Right hindlimb (tissue), 1 donor: ENCODE results near the gene MDM4.
"Not testable (repeated sequence)": the region's sequence is repeated elsewhere in the genome, so short reads cannot be mapped to it uniquely, and the experiment has no call there.

Source experiments
- DNase-seq: peaks from one replicate; pipeline ENCODE4 v3.0.0-alpha.2; 2018

The MDM4 gene

GRCh38 chr1:204563780-204564179 lies 47.6 kb downstream of the MDM4 start:
- DNase-seq = no peak

GRCh38 chr1:204564835-204565234 lies 48.6 kb downstream of the MDM4 start:
- DNase-seq = no peak

DNA sequence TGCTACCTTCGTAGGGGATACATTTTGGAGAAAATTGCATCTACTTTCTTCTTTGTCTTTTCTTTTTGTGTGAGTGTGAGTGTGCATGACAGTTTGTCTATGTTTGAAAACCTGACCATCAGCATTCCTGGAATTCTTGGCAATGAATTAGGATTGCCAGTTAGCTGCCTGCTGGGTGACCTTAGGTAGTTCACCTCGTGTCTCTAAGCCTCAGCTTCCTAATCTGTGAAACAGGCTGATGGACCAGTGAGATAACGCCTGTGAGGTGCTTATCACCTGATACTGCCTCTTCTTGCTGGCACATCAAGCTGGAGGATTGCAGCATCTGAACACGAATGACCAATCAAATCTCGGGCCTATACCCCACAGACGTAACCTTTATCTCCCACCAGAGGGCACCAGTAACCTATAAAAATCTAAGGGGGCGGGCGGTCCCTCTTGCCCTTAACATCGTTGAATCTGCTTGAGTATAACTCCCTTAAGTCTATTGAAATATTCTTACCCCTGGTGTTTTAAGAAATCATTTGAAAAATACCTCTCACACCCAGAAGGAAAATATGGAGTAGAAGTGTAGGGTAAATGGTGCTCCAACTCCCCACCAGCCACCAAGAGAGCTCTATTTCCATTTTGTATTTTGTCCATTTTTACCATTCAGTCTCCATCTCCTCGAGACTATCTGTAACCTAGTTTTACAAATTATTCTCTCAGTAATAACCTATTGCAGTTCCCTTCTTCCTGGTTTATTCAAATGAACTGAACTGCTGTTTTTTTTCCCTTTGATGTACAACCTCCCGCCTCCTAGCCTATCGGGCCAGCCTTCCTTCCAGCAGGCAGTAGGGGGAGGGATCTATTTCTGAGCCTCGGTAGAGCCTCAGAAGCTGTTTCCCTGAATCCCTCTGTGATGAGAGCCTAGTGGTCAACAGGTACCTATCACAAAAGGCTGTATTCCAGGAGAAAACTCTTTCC lies 49.7 kb downstream of the MDM4 start:
- DNase-seq = peak; percentile 65

DNA sequence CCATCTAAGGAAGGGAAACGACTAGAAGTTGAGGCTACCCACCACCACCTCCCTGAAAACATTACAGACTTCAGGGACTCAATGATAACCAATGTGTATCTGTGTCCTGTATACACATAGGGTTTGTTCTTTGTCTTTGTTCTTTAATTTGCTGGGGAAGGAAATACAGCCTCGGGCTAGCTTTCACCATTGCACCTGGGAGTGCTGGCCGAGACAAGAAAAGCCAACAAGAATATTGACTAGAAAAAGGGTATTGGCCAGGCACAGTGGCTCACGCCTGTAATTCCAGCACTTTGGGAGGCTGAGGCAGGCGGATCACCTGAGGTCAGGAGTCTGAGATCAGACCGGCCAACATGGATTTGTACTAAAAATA lies 50.4 kb downstream of the MDM4 start:
- no peak for DNase-seq

- DNase-seq = no peak
These were observed 50.9 kb downstream of the MDM4 start for GRCh38 chr1:204567071-204567470.

- DNase-seq = no peak
These were observed 52.5 kb downstream of the MDM4 start for GRCh38 chr1:204568576-204569315.

DNA sequence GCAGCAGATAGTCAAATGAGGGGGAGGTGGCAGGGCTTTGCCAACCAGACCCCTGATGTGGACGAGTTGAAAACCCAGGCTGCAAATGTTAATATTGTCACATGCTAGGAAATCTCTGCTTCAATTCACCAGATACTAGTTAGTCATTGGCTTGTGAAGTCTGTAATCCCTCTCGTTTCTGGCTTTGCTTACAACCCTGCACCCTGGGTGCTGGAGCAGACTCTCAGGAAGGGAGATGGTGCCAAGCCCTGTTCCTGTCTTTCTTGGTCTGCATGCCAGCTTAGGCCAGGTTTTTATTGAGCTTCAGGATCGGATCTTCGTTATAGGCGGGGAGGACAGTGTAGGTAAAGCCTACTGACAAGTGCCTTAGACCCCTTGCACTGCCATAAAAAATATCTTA lies 53.3 kb downstream of the MDM4 start:
- no peak for DNase-seq

- not testable (repeated sequence) for DNase-seq
These were observed 53.8 kb downstream of the MDM4 start for GRCh38 chr1:204570021-204570420.

DNA sequence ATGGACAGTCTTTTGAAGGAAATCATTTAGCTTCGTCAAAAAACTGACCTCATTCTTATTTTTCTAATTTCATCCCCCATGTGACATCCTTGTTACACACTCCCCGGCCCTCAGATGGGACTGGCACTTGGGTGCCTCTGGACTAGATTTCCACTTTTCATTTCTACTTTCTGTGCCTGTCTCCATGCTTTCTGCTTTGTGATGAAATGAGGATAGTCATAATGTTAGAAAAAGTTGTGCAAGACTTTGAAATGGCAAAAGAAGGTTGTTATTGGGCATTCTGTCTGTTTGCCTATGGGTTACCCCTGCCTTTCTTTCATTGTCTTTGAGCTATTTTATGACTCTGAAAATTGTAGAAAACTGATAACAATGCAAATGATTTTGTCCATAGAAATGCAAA lies 54.9 kb downstream of the MDM4 start:
- no peak for DNase-seq

GRCh38 chr1:204571631-204572030 lies 55.4 kb downstream of the MDM4 start:
- DNase-seq = no peak

DNA sequence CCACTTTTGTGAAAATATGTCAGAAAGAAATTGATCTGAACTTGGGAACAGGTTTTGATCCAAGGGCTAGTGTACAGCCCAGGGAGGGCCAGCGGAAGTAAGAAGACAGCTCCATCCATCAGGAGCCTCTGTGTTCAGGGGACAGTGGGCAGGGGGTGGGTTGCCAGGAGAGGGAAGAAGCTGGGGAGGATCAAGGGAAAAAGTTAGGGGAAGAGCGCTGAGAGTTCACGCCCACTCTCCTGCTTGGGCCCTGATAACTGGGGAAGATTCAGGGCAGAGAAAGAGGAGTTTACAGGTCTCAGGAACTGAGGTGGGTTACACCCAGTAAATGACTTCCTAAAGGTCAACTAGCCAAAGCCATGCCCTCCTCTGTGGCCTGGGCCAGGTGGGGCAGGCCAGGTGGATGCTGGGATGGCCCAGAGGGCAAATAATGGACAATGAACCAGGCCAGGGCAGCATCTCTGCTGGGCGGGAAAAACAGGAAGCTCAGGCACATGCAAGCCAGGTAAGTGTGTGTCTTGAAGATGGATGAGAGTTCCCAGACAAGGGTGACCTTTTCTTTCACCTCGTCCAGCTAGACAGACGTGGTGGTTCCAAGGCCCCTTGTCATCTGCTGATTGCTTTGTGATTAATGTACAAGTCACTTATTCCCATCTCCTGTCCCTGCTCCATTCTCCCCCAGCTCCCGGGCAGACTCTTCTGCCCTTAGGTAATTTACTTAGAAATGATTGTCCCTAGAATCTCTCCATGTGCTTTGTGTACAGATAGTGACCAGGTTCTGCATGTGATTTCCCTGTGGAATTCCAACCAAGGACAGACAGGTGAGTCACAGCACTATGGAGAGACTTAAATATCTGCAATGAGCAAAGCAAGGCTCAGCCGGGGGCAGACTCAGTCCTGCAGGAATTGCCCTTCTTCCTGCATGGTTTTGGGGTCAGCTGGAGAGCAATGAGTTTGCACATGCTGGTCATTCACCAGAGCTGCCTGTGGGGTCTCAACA lies 57.0 kb downstream of the MDM4 start:
- no peak for DNase-seq

DNA sequence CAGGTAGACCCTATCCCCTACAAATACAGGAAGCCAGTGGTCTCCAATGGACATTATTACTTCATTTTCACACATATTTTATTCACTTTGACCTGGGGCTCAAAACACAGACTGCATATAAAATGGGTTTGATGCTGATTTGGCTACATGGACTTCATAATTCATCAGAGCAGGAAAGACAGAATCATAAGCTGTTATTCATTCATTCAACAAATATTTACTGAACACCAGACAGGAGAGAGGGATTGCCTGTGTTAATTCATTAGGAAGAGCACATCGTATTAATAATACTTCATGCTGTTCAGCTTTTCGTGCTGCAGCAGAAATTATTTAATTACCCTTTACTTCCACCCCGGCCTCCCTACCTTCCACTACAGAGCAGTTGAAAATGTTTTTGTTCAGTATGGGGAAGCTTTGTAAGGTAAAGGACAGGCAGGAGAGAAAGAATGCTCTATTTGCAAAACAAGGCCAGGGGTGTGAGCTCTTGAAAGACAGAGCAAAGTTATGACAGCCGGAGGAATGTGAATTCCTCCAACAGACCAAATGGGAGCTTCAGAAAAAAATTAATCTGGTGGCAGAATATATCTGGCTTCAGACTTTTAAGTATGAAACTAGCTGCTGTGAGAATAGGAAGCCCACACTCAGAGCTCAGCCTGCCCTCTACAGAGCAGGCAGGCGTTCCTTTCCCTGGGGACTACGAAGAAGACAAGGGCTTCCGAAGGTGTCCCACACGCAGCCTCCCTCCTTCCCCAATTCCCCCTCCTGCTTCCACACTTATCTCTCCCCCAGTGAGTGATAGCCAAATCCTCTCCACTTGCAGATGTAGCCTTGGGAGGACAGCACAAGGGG lies 58.0 kb downstream of the MDM4 start:
- no peak for DNase-seq

DNA sequence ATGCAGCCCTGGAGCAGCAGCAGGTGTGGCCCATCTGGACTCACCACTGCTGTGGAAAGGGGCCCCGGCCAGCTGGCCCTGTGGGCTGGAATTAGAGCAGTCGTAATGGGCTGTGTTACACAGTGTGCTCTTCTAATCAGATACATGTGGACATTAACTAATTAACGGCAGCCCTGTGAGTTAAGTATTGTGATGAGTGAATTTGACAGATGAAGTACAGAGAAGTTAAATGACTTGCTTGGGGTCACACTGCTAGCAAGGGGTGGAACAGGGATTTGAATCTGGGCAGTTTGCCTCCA lies 58.6 kb downstream of the MDM4 start:
- DNase-seq = peak; percentile 67

DNA sequence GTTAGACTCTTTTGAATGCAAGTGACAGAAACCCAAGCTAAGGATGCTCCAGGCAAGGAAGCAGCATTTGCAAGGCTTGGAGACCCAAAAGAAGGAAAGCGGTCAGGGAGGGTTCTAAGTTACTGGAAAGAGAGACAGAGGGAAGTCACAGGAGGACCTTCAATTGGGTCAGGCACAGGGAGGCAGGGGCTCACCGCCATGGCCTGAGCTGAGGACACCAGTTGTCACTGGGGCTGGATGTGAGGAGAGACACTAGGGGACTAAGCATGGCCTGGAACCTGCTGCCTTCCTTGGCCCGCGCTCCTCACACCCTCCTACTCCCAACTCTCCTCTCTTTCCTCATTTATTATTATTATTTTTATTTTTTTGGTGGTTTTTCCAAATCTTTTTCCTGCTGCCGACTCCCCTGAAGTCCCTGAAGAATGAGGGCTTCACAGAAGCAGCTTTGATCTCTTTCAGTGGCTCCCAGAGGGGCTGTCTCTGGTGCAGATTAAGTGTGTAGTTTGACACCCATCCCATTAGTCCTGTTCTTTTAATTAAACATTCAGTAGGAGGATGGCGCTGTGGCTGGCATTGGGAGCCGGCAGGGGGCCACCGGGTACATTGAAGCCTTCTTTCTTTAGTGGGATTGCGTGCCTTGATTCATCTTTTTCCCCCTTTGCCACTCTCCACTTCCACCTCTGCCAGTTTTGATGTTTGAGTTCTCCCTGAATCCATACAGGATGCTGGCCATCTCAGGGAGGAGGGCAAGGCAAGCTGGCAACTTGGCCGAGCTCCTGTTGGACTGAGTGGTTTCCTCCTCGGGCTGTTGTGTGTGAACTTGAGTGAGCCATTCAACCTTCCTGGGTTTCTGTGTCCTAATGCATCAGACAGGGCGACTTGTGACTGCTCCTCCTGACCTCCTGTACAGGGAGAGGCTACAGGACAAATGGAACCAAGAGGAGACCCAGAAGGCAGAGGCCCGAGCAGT lies 59.3 kb downstream of the MDM4 start:
- DNase-seq = no peak

DNA sequence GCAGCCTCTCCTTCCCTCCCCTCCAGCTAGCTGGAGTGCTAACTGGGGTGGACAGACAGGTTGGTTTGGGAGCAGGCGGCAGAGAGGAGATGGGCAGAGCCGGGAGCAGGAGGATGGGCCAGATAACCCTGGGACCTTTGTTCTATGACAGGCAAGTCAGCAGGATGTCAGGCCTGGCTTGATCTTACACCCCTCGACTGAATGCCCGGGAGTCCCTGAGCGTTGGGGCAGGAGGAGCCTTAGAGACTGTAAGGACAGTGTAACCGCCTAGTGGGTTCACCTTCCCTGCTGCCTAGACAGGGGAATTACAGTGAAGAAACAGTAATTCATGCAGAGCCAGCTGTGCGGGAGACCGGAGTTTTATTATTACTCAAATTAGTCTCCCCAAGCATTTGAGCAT lies 60.2 kb downstream of the MDM4 start:
- DNase-seq = no peak

DNA sequence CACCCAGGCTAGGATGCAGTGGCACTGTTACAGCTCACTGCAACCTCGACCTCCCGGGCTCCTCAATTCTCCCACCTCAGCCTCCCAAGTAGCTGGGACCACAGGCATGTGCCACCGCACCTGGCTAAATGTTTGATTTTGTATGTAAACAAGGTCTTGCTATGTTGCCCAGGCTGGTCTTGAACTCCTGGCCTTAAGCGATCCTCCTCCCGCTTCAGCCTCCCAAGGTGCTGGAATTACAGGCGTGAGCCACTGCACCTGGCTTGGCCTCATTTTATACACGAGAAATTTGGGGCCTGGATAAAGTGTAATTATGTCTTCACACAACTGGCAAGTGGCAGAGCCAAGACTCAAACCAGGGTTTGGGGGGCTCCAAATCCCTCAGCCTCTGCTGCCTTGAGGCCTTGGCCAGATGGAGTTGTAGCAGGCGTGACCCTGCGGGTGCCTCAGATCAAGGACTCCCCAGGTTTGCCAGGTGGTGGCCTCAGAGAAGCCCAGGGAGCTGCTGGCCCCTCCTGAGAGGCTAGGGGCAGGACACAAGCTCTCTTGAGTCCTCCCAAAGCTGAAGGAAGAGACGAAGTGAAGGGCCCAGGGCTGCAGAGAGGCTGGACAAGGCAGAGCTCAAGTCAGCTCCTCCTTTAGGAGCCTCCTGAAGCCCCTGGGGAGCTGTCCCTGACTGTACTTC lies 61.7 kb downstream of the MDM4 start:
- DNase-seq = no peak

DNA sequence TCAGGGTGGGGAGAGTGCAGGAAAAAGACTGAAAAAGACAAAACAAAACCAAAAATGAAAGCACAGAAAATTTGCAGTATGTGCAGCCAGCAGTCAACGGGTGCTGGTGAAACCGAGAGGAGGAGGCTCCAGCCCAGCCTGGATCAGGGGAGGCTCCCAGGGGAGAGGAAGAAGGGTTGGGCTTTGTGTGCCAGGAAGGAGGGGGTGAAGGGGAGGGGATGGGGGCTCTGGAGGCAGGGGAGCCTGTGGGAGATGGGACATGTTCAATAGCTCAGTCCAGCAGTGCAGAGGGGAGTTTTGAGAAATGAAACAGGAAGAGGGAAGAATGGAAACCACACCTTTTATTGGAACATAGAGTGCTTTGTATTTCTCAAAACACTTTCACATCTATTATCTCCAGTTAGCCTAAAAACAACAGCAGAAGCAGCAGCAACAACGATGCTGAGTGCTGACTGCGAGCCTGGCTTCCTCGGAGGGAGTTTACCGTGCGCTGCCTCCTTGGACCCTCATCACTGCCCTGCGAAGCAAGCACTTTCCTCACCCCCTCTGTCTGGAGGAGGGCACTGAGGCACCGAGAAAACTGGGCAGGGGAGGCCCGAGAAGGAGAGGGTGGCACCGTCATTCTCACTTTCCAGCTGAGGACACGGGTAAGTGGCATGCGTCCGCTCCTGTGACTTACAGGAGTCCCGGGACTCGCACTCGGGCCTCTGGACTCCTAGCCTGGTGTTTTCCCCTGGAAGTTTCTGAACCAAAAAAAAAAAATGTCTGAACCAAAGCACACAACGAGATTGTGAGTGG lies 62.9 kb downstream of the MDM4 start:
- peak; percentile 64 for DNase-seq

- no peak for DNase-seq
These were observed 63.5 kb downstream of the MDM4 start for GRCh38 chr1:204579681-204580080.

DNA sequence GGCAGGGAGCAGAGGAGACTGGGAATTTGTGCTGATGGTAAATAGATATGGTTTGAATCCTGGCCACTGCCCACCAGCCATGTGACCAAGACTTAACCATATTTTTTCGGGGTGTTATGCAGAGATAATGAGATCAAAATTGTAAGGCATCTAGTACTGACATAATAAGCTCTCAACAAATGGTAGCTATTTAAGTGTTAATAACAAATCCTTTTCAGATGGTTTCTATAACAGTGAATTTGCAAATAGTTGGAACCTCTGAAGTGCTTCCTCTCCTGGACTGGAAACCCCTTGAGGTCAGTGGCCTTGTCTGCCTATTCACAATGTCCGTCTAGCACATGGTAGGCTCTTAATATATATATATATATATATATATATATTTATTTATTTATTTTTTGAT lies 64.7 kb downstream of the MDM4 start:
- no peak for DNase-seq
